Hepatocyte (in vitro differentiated cells): ENCODE measurements around the gene ROBO1. TPM values are rescaled to one million over a fixed set of nuclear protein-coding genes. Genes with fewer than 3 reads are reported as not detected.
A peak's percentile ranks its signal among the peaks of the same experiment; 100 is the strongest.

Experiments used
- DNase-seq: peaks from one replicate; pipeline ENCODE4 v3.0.0-alpha.2; 2016; ENCODE audit warnings: low spot score
- H2AFZ ChIP-seq: fragments of 200-600 bp; sonication (generic); 2 replicates; pipeline ENCODE4 v1.6.0; 2016; ENCODE audit warnings: antibody characterized with exemption, mild to moderate bottlenecking
- H3K27ac ChIP-seq: fragments of 200-600 bp; sonication (generic); 2 replicates; pipeline ENCODE4 v1.5.1; 2016; ENCODE audit warnings: mild to moderate bottlenecking
- H3K27me3 ChIP-seq: fragments of 200-600 bp; sonication (generic); 2 replicates; pipeline ENCODE4 v1.6.1; 2016
- H3K36me3 ChIP-seq: fragments of 200-600 bp; sonication (generic); replicated peaks from 2 replicates; pipeline ENCODE4 v1.5.1; 2016; ENCODE audit warnings: low read depth; ENCODE audit not compliant: insufficient read depth
- H3K4me1 ChIP-seq: fragments of 200-600 bp; sonication (generic); 2 replicates; pipeline ENCODE4 v1.5.1; 2016; ENCODE audit warnings: mild to moderate bottlenecking, moderate library complexity; ENCODE audit not compliant: insufficient read depth
- H3K4me2 ChIP-seq: fragments of 200-600 bp; sonication (generic); 2 replicates; pipeline ENCODE4 v1.6.0; 2016
- H3K4me3 ChIP-seq: fragments of 200-600 bp; sonication (generic); 2 replicates; pipeline ENCODE4 v1.5.1; 2016; ENCODE audit warnings: mild to moderate bottlenecking
- H3K79me2 ChIP-seq: fragments of 200-600 bp; sonication (generic); 2 replicates; pipeline ENCODE4 v1.6.0; 2017; ENCODE audit warnings: mild to moderate bottlenecking
- H3K9me2 ChIP-seq: fragments of 200-600 bp; sonication (generic); replicated peaks from 2 replicates; pipeline ENCODE4 v1.6.0; 2017; ENCODE audit warnings: mild to moderate bottlenecking; ENCODE audit not compliant: insufficient read depth
- H3K9me3 ChIP-seq: fragments of 200-600 bp; sonication (generic); 2 replicates; pipeline ENCODE4 v1.5.1; 2016; ENCODE audit warnings: low read depth, mild to moderate bottlenecking
- H4K20me1 ChIP-seq: fragments of 200-600 bp; sonication (generic); 2 replicates; pipeline ENCODE4 v1.6.0; 2016; ENCODE audit warnings: mild to moderate bottlenecking; ENCODE audit not compliant: insufficient read depth, poor library complexity, severe bottlenecking
- CTCF ChIP-seq: fragments of 200-600 bp; sonication (generic); IDR thresholded peaks from 2 replicates; pipeline ENCODE4 v1.5.1; 2016; ENCODE audit warnings: antibody characterized with exemption, mild to moderate bottlenecking; ENCODE audit not compliant: poor library complexity
- EZH2 ChIP-seq: fragments of 200-600 bp; sonication (generic); IDR thresholded peaks from 2 replicates; pipeline ENCODE4 v1.6.1; 2016; ENCODE audit warnings: antibody characterized with exemption, mild to moderate bottlenecking, borderline replicate concordance
- EZH2phosphoT487 ChIP-seq: fragments of 200-600 bp; sonication (generic); IDR thresholded peaks from one replicate; pipeline ENCODE4 v1.6.1; 2018; ENCODE audit warnings: antibody characterized with exemption, mild to moderate bottlenecking, low read depth, moderate library complexity; ENCODE audit not compliant: unreplicated experiment, severe bottlenecking
- WGBS: methylation state at CpG from one replicate; pipeline ENCODE4 v1.1.6; 2016; ENCODE audit warnings: low lambda C conversion rate; ENCODE audit errors: missing lambda C conversion rate; 5-methylcytosine and 5-hydroxymethylcytosine counted together
- polyA plus RNA-seq: library from polyadenylated mRNA; unstranded; fragments of >200 nt; fragmentation: Nextera tagmentation; extraction: Ambion mirVana; gene quantifications from 2 replicates; pipeline ENCODE4 v1.2.1, GENCODE V29; 2016
- total RNA-seq: library from RNA; depleted of rRNA; stranded (reverse); fragments of >200 nt; gene quantifications from 2 replicates; pipeline ENCODE4 v1.2.3, GENCODE V29; 2014

The ROBO1 gene
- total and polyA plus RNA-seq, 2 experiments from 2014 or later: 13.6 to 44.3 TPM

GRCh38 chr3:78822726-78823125, 945.1 kb downstream of the ROBO1 start:
- TF ChIP-seq EZH2phosphoT487: no peak
- no peak for TF ChIP-seq CTCF
- no peak for TF ChIP-seq EZH2
- Histone ChIP-seq H3K27me3 (no peaks in the 10 kb centered on the region), H3K4me2 (peak overlapping the region; percentile 29), H3K36me3 (no peaks in the 10 kb centered on the region), H3K4me3 (no peak overlapping the region), H3K79me2 (peaks cover 5% of the 10 kb centered on the region), H3K4me1 (peaks cover 10% of the 10 kb centered on the region), H3K9me3 (no peaks in the 10 kb centered on the region), H2AFZ (no peak overlapping the region), H3K27ac (peak overlapping the region; percentile 57), H4K20me1 (peaks cover 3% of the 10 kb centered on the region), H3K9me2 (no peaks in the 10 kb centered on the region)
- no peak for DNase-seq

- Histone ChIP-seq H3K9me3 (no peaks in the 10 kb centered on the region), H3K27me3 (no peaks in the 10 kb centered on the region), H3K27ac (no peak overlapping the region), H2AFZ (no peak overlapping the region), H4K20me1 (peaks cover 3% of the 10 kb centered on the region), H3K4me3 (no peak overlapping the region), H3K4me1 (peaks cover 10% of the 10 kb centered on the region), H3K79me2 (peaks cover 8% of the 10 kb centered on the region), H3K9me2 (no peaks in the 10 kb centered on the region), H3K36me3 (no peaks in the 10 kb centered on the region), H3K4me2 (no peak overlapping the region)
- WGBS: 88% methylated on average over 1 of the region's 1 CpG
- no peak for DNase-seq
- TF ChIP-seq EZH2: no peak
- TF ChIP-seq CTCF: no peak
- TF ChIP-seq EZH2phosphoT487: no peak
These were observed 947.3 kb downstream of the ROBO1 start for GRCh38 chr3:78820542-78820941.

GRCh38 chr3:78818161-78818985, 949.4 kb downstream of the ROBO1 start:
- peaks cover 7% of the 10 kb centered on the region for H3K4me1 ChIP-seq
- no peak overlapping the region for H3K4me3 ChIP-seq
- TF ChIP-seq EZH2phosphoT487 (no peak), CTCF (no peak), EZH2 (no peak)
- H3K79me2 ChIP-seq: peaks cover 8% of the 10 kb centered on the region
- peaks cover 3% of the 10 kb centered on the region for H4K20me1 ChIP-seq
- H2AFZ ChIP-seq: no peak overlapping the region
- H3K4me2 ChIP-seq: no peak overlapping the region
- H3K9me2 ChIP-seq: no peaks in the 10 kb centered on the region
- H3K9me3 ChIP-seq: no peaks in the 10 kb centered on the region
- 98% methylated on average over 19 of the region's 19 CpGs for WGBS
- no peak overlapping the region for H3K27ac ChIP-seq
- H3K36me3 ChIP-seq: no peaks in the 10 kb centered on the region
- H3K27me3 ChIP-seq: no peaks in the 10 kb centered on the region
- no peak for DNase-seq
